Activated T-cell treated with anti-CD3 and anti-CD28 coated beads, Interleukin-2, amount 50 U/mL, for 72 hours (primary cell): ENCODE measurements around the gene CD72. TPM values are rescaled to one million over a fixed set of nuclear protein-coding genes. Genes with fewer than 3 reads are reported as not detected.
"Not testable (repeated sequence)": the region's sequence is repeated elsewhere in the genome, so short reads cannot be mapped to it uniquely, and the experiment has no call there.

Experiments
- ATAC-seq, 2 donors: fragments of 150-1000 bp; cut with Tn5 transposase; replicated peaks in 1 of 2; 2 replicates each; pipeline ENCODE4 v1.10.0; 2021; ENCODE audit warnings: moderate library complexity in 2 of 2, mild to moderate bottlenecking in 1 of 2
- DNase-seq, 2 donors: peaks; one replicate each; pipeline ENCODE4 v3.0.0; 2021 to 2022; ENCODE audit warnings: mixed read lengths in 1 of 2
- H3K27ac Mint-ChIP-seq: one replicate; pipeline ENCODE4 v1.8.0; 2022; ENCODE audit warnings: mild to moderate bottlenecking, moderate library complexity, mixed read lengths
- H3K27me3 Mint-ChIP-seq: one replicate; pipeline ENCODE4 v1.8.0; 2022; ENCODE audit warnings: low read depth, mixed read lengths
- H3K36me3 Mint-ChIP-seq, 2 donors: one replicate each; pipeline ENCODE4 v1.8.0; 2022; ENCODE audit warnings: mixed read lengths in 2 of 2, mild to moderate bottlenecking in 1 of 2; ENCODE audit not compliant: insufficient read depth in 2 of 2
- H3K4me1 Mint-ChIP-seq: one replicate; pipeline ENCODE4 v1.8.0; 2022; ENCODE audit warnings: low read depth, mixed read lengths
- H3K4me3 Mint-ChIP-seq, 2 donors: one replicate each; pipeline ENCODE4 v1.8.0; 2022; ENCODE audit warnings: mild to moderate bottlenecking in 2 of 2, mixed read lengths in 2 of 2, moderate library complexity in 2 of 2
- H3K9me3 Mint-ChIP-seq, 2 donors: one replicate each; pipeline ENCODE4 v1.8.0; 2022; ENCODE audit warnings: mixed read lengths in 2 of 2
- total RNA-seq, 2 donors: library from RNA; stranded (reverse); gene quantifications; one replicate each; pipeline ENCODE4 v1.2.3, GENCODE V29; 2022

Gene CD72
- total RNA-seq, 2 donors from 2014 or later, result 28.7 to 31.9 TPM

DNA sequence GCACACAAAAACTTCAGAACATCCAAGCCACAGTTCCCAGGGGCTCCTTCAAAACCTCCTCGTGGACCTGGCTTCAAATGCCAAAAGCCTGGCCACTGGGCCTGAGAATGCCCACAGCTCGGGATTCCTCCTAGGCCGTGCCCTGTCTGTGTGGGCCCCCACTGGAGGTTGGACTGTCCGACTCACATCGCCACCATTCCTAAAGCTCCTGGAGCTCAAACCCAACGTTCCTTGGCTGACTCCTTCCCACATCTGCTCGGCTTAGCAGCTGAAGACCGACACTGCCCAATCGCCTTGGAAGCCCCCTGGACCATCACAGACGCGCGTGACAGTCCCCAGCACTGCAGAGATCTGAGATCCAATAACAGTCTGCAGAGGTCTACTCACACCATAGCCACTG lies 24.8 kb upstream of the CD72 start:
- Mint-ChIP-seq H3K9me3 (peaks cover 2 to 6% of the 10 kb centered on the region in 2 donors), H3K27me3 (no peaks in the 10 kb centered on the region), H3K4me3 (no peak overlapping the region), H3K36me3 (peaks cover 14 to 28% of the 10 kb centered on the region in 2 donors), H3K27ac (no peak overlapping the region), H3K4me1 (peaks cover 64% of the 10 kb centered on the region)
- ATAC-seq (no peak), DNase-seq (no peak)

DNA sequence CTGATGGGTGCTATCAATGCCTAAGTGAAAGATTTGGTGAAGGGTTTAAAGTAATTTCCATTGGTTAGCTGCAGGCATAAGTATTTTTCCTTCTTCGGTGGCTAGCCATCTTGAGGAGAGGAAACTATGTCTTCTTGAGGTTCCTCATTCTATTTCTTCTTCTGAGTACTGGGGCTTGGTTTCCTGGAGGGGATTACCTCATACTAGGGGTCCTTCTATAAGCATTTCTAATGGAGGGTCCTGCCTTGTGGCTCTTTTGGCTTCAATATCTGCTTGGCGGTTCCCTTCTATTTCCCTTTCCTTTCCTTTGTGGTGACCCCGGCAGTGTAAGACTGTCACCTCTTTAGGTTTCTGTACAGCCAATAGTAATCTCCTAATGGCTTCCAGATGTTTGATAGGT lies 23.3 kb upstream of the CD72 start:
- H3K9me3 Mint-ChIP-seq, ATAC-seq, H3K4me3 Mint-ChIP-seq, DNase-seq, H3K27me3 Mint-ChIP-seq: not testable (repeated sequence)
- Mint-ChIP-seq H3K4me1 (peaks cover 66% of the 10 kb centered on the region), H3K36me3 (peaks cover 16 to 28% of the 10 kb centered on the region in 2 donors), H3K27ac (peak overlapping the region; percentile 72)

- peaks cover 14 to 24% of the 10 kb centered on the region in 2 donors for H3K36me3 Mint-ChIP-seq
- H3K4me1 Mint-ChIP-seq, result peaks cover 66% of the 10 kb centered on the region
- peak overlapping the region in 1 of 2 donors; percentile 24 for H3K4me3 Mint-ChIP-seq
- H3K9me3 Mint-ChIP-seq, DNase-seq, ATAC-seq, H3K27me3 Mint-ChIP-seq: not testable (repeated sequence)
- peak overlapping the region; percentile 67 for H3K27ac Mint-ChIP-seq
These were observed 22.2 kb upstream of the CD72 start for GRCh38 chr9:35640431-35640830.

DNA sequence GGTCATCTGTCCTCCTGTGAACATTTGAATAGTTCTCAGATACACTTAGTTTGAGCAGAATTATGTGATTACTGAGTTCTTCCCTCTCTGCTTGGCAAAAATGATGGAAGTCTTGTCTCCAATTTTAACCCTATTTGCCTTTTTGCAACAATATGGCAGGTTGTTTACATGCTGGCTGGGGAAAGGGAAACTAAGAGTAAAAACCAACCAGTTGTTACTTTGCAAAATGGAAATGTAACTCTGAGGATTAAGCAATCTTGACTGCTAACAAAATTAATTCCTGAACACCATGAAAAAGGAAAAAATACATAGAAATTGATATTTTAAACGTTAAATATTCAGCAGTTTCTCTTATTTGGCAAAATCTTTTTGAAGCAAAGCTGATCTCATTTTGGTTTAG lies 21.4 kb upstream of the CD72 start:
- H3K27ac Mint-ChIP-seq, result peak overlapping the region; percentile 98
- no peaks in the 10 kb centered on the region for H3K27me3 Mint-ChIP-seq
- H3K36me3 Mint-ChIP-seq, result peaks cover 14 to 22% of the 10 kb centered on the region in 2 donors
- peaks cover 2 to 6% of the 10 kb centered on the region in 2 donors for H3K9me3 Mint-ChIP-seq
- DNase-seq, result no peak
- H3K4me3 Mint-ChIP-seq, result peak overlapping the region; percentile 68 to 84
- ATAC-seq, result peak in 1 of 2 donors; percentile 25
- H3K4me1 Mint-ChIP-seq, result peaks cover 61% of the 10 kb centered on the region

GRCh38 chr9:35639225-35639624 lies 21.0 kb upstream of the CD72 start:
- not testable (repeated sequence) for DNase-seq, H3K9me3 Mint-ChIP-seq, H3K27me3 Mint-ChIP-seq
- H3K36me3 Mint-ChIP-seq, result peaks cover 13 to 18% of the 10 kb centered on the region in 2 donors
- peaks cover 57% of the 10 kb centered on the region for H3K4me1 Mint-ChIP-seq
- peak in 1 of 2 donors; percentile 53 for ATAC-seq
- peak overlapping the region; percentile 98 for H3K27ac Mint-ChIP-seq
- H3K4me3 Mint-ChIP-seq, result peak overlapping the region; percentile 68 to 84

DNA sequence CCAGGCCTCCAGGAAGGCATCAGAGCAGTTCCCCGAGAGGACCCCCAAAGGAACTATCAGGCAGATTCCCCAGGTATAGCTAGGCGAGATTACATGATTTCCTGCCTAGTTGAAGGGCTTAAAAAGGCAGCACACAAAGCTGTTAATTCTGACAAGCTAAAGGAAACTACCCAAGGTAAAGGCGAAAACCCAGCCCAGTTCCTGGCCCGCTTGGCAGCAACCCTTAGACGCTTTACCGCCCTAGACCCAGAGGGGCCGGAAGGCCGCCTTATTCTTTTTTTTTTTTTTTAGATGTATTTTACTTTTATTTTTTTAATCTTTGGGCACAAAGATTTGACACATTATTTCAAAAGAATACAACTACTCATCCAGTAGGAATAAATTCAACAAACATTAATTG lies 20.5 kb upstream of the CD72 start:
- H3K4me1 Mint-ChIP-seq, result peaks cover 55% of the 10 kb centered on the region
- H3K36me3 Mint-ChIP-seq, result peaks cover 13 to 18% of the 10 kb centered on the region in 2 donors
- not testable (repeated sequence) for H3K27me3 Mint-ChIP-seq, H3K27ac Mint-ChIP-seq, H3K9me3 Mint-ChIP-seq, DNase-seq
- H3K4me3 Mint-ChIP-seq, result peak overlapping the region; percentile 54 to 68
- ATAC-seq, result peak; percentile 44 to 48

- ATAC-seq, H3K9me3 Mint-ChIP-seq, DNase-seq, H3K27me3 Mint-ChIP-seq: not testable (repeated sequence)
- Mint-ChIP-seq H3K4me3 (peak overlapping the region in 1 of 2 donors; percentile 34), H3K27ac (peak overlapping the region; percentile 15), H3K36me3 (peaks cover 13 to 15% of the 10 kb centered on the region in 2 donors), H3K4me1 (peaks cover 55% of the 10 kb centered on the region)
These were observed 19.3 kb upstream of the CD72 start for GRCh38 chr9:35637427-35637955.

DNA sequence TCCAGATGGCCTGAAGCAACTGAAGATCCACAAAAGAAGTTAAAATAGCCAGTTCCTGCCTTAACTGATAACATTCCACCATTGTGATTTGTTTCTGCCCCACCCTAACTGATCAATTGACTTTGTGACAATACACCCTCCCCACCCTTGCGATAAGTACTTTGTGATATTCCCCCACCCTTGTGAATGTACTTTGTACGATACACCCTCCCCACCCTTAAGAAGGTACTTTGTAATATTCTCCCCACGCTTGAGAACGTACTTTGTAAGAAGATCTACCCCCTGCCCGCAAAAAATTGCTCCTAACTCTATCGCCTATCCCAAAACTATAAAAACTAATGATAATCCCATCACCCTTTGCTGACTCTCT lies 18.6 kb upstream of the CD72 start:
- peaks cover 55% of the 10 kb centered on the region for H3K4me1 Mint-ChIP-seq
- not testable (repeated sequence) for H3K9me3 Mint-ChIP-seq, ATAC-seq, DNase-seq, H3K4me3 Mint-ChIP-seq, H3K27me3 Mint-ChIP-seq, H3K27ac Mint-ChIP-seq
- H3K36me3 Mint-ChIP-seq, result peaks cover 13 to 15% of the 10 kb centered on the region in 2 donors

DNA sequence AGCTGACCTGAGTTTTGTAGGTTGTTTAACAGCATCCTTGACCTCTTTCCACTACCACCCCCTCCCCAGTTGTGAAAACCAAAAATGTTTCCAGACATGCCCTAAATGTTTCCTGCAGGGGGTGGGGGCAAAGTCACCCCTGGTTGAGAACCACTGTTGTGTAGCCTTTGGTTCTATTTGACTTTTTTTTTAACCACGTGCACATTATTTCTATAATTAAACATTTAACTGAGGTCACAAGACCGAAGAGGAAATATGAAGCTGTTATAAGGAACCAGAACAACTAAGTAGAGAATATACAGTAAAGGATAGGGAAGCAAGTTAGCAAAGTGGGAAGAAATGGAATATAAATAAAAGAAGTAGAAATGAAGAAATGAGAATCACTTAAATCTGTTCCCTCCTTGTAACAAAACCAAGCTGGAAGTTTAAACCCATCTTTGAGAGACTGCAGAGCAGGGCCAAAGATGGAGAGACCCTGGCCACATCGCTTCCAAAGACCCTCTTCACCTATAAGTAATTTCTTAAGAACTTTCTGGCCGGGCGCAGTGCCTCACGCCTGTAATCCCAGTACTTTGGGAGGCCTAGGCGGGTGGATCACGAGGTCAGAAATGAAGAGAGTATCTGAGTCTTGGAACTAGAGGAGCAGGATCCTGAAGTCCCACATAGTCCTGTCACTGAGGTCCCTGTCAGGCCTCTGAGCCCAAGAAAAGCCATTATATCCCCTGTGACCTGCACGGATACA lies 18.1 kb upstream of the CD72 start:
- Mint-ChIP-seq H3K27me3 (no peaks in the 10 kb centered on the region), H3K4me3 (peak overlapping the region in 1 of 2 donors; percentile 38), H3K36me3 (peaks cover 11 to 13% of the 10 kb centered on the region in 2 donors), H3K4me1 (peaks cover 55% of the 10 kb centered on the region), H3K9me3 (peaks cover 2 to 6% of the 10 kb centered on the region in 2 donors), H3K27ac (peak overlapping the region; percentile 93)
- ATAC-seq (no peak), DNase-seq (no peak)

DNA sequence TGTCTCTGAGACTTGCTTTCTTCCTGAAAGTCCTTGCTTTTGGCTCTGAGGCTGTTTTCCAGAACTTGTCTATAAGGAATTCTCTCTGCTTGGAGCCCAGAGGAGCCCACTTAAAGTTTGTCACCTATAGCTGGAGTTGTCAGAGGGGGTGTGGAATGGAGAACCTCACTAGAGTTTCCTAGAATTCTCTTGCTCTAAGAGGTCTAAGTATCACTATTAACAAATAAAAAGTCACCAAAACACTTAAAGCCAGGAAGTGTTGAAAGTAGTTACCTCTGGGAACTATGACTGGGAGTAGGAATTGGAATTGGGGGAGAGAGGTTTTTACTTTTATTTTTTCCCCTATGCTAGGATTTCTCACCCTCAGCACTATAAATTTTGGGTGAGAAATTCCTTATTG lies 17.5 kb upstream of the CD72 start:
- DNase-seq, result no peak
- peaks cover 7 to 9% of the 10 kb centered on the region in 2 donors for H3K36me3 Mint-ChIP-seq
- peaks cover 2 to 3% of the 10 kb centered on the region in 2 donors for H3K9me3 Mint-ChIP-seq
- H3K4me3 Mint-ChIP-seq, result peak overlapping the region in 1 of 2 donors; percentile 26
- peak overlapping the region; percentile 30 for H3K27ac Mint-ChIP-seq
- no peak for ATAC-seq
- peaks cover 51% of the 10 kb centered on the region for H3K4me1 Mint-ChIP-seq
- no peaks in the 10 kb centered on the region for H3K27me3 Mint-ChIP-seq

GRCh38 chr9:35629597-35629996 lies 11.4 kb upstream of the CD72 start:
- no peak overlapping the region for H3K27ac Mint-ChIP-seq
- H3K27me3 Mint-ChIP-seq, result no peaks in the 10 kb centered on the region
- ATAC-seq (no peak), DNase-seq (no peak)
- H3K9me3 Mint-ChIP-seq, result no peaks in the 10 kb centered on the region
- H3K36me3 Mint-ChIP-seq, result no peaks in the 10 kb centered on the region
- H3K4me1 Mint-ChIP-seq, result no peaks in the 10 kb centered on the region
- H3K4me3 Mint-ChIP-seq, result no peak overlapping the region

GRCh38 chr9:35628389-35628991 lies 10.3 kb upstream of the CD72 start:
- H3K4me3 Mint-ChIP-seq, result no peak overlapping the region
- H3K36me3 Mint-ChIP-seq, result no peaks in the 10 kb centered on the region
- DNase-seq (no peak), ATAC-seq (no peak)
- no peaks in the 10 kb centered on the region for H3K9me3 Mint-ChIP-seq
- H3K27ac Mint-ChIP-seq, result no peak overlapping the region
- no peaks in the 10 kb centered on the region for H3K4me1 Mint-ChIP-seq
- H3K27me3 Mint-ChIP-seq, result no peaks in the 10 kb centered on the region

- H3K4me3 Mint-ChIP-seq, result no peak overlapping the region
- no peaks in the 10 kb centered on the region for H3K9me3 Mint-ChIP-seq
- no peaks in the 10 kb centered on the region for H3K36me3 Mint-ChIP-seq
- no peaks in the 10 kb centered on the region for H3K4me1 Mint-ChIP-seq
- ATAC-seq, result no peak
- DNase-seq, result no peak
- H3K27ac Mint-ChIP-seq, result no peak overlapping the region
- no peaks in the 10 kb centered on the region for H3K27me3 Mint-ChIP-seq
These were observed 9.4 kb upstream of the CD72 start for GRCh38 chr9:35627575-35627974.
